Measurements from ENCODE around the gene CIB4.
"Not testable (repeated sequence)": the region's sequence is repeated elsewhere in the genome, so short reads cannot be mapped to it uniquely, and the experiment has no call there.

The CIB4 gene

DNA sequence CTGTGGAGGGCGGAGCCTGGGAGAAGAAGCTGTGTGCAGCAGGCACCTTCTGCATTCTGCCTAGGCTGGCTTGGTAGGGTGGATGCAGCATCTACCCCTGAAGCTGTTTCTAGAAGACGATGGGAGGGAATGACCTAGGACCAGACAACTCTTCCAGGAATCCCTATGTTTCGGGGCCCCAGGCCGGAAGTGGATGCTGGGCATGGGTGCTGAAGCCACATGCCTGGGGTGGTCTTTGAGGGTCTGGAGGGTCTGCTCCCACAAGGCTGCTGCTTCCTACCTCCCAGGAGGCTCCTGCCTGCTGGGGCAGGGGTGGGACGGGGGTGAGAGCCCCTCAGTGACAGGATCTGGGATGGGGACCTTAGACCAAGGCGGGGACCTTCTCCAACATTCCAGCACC is 61.0 kb downstream of the CIB4 start:
- no peak for DNase-seq

DNA sequence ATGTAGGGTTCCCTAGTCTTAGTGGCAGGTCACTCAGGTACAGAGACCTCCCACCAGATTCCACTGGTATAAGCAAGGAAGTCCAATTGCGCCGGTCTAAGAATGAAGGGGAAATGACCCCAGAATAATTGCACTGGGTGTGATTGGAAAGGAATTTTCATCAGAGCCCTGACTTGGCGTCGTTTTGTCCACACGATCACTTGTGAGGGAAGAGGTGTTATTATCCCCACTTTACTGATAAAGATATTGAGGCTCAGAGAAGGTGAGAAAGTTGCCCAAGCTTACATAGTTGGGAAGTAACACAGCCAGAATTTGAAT is 61.5 kb downstream of the CIB4 start:
- no peak for DNase-seq

DNA sequence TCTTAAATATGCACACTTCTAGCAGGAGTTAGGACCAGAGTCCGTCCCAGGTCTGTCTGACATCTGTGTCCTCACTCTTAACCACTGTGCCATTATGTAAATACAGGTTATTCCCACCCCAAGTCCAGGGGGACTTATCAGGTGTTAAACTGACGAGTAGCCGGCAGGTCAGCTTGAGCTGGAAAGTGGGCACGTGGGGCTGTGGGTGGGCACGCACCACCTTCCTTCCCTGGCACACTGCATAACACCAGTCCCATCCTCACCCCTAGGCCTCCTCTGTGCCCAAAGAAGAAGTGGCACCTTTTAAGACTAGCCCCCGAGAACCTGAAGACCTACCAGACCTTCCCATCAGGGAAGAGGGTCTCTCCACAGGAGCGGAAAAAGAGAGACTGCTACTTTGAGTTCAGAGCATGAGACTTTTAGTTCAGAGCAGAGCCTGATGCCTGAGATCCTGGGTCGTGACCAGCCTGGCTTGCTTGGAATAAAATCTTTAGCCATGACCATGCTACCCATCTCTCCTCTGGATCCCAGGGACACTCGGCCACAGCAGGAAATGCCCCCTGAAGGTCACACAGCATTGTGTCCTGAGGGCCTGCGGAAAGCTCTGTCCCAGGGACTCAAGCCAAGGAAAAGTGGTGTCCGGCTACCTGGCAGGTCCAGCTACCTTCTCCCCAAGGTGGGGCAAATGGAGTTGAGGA is 62.0 kb downstream of the CIB4 start:
- DNase-seq = no peak

DNA sequence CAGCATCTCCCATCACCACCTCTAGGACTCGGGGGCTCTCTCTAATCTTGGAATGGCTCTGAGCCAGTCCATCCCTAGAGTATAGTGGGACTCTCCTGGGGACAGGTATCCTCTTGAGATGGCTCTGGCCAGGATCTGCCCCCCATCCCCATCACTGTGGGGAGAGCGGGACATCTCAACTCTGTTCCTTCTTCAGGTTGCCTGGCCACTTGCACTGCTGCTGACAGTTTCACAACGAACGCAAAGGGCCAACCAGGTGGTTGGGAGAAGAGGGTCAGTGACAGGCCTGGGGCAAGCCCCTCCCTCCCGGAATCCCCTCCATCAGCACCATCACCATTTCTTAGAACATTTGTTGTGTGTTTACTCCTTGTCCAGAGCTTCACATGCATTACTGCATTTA is 62.6 kb downstream of the CIB4 start:
- no peak for DNase-seq

DNA sequence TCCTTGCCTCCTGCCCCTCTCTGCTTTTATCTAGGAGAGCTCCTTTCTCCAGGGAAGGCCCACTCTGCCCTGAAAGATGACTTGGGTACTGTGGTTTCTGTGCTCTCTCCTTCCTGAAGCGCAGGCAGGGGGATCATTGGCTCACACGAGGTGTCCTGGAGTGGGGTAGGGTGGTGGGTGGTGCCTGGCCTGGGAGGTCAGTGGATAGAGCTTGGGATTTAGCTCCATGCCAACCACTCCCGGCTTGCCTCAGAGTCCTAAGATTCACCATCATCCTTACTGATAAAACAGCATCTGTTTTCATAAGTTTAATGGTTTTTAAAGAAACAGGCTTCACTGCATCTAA is 63.1 kb downstream of the CIB4 start:
- no peak for DNase-seq

DNA sequence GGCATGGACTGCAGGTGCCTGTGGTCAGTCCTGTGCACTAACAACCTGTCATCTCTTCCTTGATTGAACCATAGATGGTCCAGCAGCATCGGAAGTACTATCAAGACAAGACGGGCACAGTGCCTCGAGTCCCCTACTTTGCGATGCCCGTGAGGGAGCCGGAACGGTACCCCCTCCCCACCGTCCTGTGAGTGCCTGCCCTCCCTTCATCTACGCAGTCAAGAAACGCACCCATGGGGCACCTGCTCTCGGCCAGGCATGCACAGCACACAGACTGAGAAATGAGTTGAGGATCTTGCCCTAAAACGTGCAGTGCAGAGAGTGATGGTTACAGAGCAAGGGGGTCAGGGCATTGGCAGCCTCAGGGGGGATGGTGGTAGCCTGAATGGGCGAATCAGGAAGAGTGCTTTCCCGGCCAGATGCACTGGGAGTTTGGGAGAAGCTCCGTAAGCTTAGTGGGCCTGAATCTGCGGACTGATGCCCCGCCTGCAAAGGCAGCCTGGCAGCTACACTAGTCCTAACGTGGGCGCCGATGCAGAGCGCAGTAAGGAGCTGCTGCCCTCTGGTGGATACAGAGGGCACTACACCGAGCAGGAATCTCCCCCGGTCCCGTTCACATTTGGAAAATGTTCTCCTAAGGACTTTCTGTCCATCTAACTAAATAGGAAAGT is 63.6 kb downstream of the CIB4 start:
- DNase-seq = peak; percentile 30

DNA sequence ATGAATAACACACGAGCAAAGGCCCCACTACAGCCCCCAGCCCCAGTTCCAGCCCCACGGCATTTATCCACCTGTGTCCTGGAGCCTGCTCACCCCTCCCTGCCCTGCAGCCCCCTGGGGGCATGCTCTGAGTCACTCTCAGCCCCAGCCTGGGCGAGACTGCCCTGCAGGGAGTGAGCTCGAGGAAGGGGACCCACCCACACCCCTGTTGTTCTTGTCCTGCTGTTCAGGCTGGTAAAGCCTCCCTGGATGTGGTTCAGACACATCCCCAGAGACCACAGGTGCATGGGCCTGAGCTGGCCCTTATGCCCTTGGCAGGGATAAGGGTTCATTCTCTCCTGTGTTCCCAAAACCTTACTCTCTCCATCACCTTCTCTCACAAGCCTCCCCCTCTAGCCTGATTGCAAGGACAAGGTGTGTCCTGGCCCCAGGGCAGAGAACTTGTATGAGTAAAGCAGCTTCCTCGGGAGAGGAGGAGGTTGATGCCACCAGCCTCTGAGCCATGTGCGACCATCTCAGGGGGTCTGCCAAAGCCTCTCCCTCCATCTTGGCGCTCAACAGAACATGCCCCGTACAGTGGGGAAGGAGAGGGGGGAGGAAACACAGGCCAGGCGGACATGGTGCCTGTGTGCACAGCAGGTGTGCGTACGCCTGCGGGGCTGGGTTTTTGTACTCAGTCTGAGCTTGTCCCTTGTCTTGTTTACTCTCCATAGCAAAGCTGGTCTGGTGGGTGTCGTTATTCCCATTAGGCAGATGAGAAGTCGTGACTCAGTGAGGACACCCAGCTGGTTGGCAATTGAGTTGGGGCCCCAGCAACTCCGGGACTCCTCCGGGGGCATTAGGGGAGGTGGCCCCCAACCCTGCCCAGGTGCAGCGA is 64.4 kb downstream of the CIB4 start:
- no peak for DNase-seq

DNA sequence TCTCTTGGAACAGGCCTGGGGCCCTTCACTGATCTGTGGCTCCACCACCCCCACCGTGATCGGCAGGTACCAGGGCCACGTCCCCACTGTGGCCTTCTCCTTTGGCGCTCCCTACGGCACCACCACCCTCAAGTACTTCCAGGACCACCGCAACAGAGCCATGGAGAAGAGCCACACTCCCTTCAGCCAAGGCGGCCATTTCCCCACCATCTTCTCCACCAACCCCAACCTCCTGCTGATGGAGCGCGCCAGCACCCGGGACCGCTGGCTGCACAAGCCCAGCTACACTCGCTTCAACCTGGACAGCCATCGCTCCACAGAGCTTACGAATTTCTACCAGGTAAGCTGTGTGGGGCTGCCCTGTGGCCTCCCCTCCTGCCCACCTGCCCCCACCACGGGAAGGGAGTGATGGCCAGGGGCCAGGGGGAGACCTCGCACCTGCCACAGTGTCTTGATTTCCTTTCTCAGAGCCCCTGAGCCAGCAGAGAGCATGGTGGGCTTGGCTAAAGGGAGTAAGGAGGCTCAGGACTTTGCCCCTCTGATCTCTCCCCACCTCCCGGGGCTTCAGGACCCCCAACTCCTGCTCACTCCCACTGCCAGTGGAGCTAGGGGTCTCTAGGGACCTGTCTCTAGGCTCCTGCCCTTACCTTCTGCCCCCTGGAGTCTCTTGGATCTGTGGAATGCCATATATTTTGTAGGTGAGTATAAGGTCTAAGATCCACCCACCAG is 65.2 kb downstream of the CIB4 start:
- no peak for DNase-seq

DNA sequence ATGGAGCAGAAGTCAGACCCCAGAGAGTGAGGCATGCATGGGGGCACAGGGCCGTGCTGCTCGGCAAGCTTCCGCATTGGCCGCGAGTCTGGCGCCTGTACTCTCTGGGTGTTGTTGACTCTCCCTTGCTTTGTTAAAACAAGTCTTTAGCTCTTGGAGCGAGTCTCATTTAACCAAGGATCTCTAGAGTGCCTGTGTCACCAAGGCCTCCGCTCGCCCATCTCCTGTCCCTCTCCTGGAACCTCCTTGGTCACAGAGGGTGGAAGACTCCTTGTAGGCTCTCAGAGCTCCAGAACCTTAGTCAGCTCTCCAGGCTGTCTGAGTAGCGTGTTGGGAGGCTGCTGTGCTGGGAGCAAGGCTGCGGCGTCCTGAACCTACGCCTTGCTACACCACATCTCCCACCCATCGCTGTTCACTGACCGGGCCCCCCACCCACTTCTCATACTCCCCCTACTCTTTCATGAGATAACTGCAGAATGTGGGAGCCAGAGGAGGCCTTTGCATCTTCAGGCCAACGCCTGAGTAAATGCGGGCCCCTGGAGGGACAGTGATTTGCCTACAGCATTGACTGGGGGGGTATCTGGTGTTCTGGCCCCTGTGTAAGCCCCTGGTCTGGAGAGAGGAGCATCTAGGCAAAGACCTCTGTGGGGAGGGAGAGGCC is 66.1 kb downstream of the CIB4 start:
- DNase-seq = no peak

DNA sequence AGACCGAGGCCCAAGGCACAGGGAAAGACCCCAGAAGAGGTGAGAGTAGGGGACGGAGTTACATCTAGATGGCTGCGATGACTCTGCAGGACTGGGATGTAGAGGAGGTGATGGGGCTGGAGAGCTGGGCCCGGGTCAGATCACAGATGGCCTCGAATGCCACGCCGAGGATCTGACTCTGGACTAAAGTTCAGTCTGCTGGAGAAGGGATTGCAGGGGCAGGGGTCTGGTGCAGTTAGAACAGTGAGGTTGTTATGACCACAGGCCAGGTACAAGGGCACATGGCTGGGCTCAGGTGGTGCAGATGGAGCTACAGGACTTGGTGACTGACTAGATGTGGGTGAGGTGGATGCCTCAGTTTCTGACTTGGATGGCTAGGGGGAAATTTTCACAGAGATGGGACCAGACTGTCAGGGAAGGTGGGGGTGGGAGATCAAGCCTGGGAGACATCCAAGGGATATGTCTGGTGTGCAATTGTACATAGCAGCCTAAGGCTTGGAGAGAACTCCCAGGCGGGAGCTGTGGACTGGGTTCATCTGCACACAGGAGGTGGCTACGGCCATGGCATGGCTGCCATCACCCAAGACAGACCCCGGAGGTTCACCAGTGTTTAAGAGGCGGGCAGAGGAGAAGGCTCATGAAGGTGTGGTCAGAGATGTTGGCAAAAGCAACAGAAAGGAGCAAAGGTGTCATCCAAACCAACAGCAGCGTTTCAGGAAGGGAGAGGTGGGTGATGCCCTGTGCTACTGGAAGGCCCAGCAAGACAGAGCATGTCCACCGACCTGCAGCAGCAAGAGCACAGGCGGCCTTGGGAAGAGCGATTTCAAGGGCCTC is 66.9 kb downstream of the CIB4 start:
- DNase-seq = no peak

DNA sequence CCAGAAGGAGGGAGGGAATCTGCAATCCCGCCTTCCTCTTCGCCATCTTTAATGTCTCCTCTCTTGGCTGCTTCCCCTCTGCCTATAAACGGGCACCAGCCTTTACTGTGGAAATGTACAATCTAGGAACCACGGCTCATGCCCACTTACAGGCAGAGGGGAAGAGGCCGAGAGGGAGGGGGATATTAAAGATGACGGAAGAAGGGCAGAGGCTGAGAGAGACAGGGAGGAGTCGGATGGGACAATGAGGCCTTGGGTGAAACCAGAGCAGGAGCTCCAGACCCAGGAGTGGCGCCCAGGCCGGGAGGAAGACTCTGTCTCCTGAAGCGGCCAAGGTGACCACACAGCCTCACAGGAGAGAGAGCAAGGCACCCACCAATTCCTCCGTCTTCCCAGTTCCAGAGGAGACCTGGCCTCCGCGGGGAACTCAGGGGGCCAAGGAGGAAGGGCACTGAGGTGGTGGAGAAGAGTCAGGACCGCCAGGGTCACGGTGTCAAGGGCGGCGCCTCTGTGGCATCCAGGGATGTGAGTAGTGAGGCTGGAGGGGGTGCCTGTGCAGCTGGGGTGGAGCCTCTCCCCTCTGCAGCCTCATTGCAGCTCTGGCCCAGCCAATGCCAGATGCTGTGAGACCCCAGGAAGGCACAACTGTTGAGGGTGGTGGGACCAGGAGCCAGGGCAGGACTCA is 67.8 kb downstream of the CIB4 start:
- DNase-seq = no peak

DNA sequence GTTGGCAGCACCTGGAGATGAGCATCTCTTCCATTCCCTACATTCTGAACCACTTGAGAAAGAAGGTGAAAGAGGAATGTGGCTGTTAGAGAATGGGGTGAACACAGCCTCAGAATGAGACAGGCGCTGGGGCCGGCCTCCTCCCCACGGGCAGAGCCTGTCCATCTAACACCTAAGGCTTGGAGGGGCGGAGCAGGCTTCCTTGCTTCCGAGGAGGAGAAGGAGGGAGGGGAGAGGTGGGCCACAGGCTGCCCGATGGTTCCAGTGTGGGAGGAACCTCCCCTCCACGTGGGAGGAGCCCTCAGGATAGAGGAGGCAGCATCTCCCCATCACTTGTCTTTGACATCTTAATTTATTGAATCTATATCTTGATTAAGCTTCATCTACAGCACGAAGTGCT is 68.6 kb downstream of the CIB4 start:
- DNase-seq = no peak

DNA sequence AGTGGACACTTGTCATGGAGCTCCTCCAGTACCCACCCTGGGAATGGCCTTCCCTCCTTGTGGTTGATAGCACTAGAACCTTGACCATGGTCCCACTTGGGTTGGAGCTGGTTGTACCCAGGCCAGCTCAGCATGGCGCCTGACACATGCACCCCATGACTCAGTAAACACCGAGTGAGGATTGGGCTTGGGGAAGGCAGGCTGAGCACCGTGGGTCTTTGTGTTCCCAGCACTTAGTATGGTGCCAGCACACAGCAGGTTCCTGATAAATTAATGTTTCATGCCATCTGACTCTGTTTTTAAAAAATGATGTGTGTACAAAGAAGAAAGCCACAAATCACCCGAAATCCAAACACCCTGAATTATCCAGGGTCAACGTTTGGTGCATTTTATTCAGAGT is 69.8 kb downstream of the CIB4 start:
- no peak for DNase-seq

DNA sequence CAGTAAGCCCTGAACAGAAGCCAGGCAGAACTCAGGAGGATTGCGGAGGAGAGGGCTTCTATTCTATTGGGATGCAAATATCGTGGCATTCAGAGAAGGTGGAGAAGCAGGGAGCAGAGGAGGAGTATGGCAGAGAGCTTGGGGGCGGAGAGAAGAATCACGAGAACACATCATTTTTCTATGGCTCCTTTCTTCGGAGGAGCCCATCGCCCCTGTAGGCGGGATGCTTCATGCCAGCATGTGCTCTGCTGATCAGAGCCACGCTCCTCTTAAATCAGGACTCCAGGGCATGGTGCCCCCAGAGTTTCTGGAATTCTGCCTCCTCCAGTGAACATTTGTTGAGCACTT is 71.1 kb downstream of the CIB4 start:
- DNase-seq = no peak

DNA sequence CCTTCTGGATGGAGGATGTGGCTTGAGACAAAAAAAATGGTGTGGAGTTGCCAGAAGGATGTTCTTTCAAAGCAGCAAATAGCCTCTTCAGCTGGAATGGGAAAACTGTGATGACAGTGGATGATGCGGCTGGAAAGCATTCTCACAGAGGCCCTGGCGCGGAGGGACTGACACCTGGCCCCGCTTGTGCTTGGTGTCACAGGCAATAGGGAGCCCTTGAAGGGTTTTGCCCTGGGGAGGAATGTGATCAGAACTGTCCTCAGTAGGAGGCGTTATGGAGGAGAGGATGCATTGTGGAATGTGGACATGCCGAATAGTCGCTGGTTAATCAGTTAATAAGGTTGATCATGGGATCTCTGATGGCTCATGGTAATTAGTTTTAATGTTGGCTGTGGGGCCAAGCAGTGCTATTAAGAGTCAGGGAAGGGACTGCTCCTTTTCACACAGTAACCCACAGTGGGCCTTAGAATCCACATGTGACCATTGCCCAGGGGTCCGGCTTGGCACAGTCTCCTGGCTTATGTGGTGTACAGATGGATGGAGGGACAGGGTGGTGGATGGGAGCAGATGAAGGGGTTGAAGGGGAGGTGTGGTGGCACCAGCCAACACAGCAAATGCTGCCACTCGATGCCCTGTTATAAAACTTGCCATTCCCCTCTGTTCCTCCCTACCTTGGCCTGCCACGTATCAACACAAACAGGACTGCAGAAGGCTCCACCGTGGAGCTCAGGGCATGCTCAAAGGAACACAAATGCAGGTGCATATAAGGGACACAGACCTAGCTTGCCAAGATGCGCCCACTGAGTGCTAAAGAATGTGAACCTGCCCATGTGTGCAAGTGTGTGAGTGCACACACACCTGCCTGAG is 71.7 kb downstream of the CIB4 start:
- DNase-seq = no peak

DNA sequence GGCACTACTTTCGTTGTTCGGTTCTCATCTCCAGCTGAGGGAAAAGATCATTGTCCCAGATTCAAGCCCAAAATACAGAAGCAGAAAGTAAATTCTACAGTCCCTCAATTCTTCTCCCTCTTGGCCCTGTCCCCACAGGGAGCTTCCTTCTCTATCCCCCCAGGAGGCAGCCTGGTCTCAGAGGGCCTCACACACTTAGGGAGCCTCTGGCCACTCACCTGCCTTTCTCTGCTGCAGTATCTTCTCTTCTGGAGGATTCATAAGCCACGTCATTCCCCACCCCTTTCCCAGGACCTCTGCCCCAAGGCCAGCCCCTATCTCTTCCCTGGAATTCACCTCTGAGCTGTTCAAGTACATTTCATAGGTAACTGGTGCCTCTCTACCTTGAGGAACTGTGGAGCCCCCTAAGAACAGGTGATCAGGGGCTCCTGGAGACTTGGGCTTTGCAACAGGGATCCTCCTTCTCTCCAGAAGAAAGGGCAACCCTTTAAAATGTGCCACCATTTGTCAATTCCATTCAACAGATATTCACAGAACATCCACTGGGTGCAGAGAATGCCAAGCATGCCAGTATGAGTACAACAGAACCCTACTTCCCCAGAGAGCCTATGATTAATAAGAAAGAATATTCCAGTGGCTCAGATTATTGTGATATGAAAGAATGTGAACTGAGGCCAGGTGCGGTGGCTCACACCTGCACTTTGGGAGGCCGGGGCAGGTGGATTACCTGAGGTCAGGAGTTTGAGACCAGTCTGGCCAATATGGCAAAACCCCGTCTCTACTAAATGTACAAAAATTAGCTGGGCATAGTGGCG is 72.9 kb downstream of the CIB4 start:
- no peak for DNase-seq

DNA sequence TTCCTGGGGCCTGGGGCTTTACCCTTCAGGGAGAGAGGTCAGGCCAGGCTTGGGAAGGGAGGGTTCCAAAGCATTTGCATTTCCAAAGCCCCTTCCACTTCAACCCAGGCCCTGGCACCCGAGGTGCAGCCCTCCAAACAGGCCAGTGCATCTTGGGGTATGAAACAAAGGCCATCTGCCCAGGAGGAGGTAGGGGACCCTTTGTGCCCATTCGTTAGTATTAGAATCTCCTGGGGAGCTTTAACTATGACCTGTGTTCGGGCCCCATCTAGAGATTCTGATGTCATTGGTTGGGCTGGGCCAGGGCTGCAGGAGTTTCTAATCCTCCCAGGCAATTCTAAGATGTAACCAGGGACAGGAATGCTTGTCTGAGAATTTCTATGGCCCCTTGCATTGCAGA is 73.6 kb downstream of the CIB4 start:
- no peak for DNase-seq

DNA sequence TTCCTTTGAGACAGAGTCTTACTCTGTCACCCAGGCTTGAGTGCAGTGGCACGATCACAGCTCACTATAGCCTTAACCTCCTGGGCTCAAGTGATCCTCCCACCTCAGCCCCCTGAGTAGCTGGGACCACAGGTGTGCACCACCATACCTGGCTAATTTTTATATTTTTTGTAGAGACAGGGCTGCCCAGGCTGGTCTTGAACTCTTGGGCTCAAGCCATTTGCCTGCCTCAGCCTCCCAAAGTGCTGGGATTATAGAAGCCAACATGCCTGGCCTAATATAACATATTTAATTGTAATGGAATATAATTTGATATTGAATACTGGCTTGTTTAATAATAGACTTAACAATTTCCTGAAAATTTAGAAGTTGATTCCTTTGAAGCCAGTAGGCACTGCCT is 74.4 kb downstream of the CIB4 start:
- DNase-seq = not testable (repeated sequence)

DNA sequence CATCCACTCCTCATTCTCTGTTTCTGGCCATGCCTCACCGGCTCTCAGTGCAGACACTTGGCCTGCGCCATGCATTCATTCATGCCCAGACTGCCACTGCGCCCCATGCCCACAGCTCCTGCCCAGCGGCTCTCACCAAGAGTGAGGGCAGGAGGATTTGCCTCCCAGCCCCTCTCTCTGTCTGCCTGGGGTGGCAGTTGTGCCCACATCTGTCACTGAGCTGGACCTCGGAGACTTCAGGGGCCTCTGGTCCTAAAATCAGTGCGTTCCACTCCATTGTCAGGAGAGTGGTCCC is 75.1 kb downstream of the CIB4 start:
- DNase-seq = no peak

DNA sequence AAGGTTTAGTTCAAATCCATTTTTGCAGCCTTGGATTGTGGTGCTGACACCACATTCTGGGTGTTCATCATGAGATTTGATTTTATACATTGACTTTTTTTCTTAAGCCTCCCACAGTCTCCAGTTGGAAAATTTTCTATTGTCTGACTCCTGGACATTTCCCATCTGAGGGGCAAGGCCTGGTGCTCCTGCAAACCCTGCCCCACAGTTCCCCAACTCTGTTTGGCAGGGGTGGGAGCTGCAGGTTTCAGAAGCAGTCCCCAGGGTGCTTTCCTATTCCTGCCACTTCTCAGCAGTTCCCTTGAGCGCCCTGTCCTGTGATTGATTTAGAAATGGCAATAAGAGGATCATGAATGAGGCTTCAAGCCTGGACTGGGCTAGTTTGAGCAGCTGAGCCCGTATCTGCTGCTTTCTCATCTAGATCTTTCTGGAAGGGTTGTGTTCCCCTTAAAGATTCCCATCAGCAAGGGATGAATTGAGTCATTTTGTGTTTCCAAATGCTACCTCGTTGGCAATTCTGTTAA is 77.0 kb downstream of the CIB4 start:
- DNase-seq = no peak

Data from CD4-positive, alpha-beta T cell treated with Interleukin-15 for 1 hour (primary cell).